HG03280 (cell line): ENCODE measurements around the gene ZNF230.

Experiments
- ATAC-seq: cut with Tn5 transposase; IDR thresholded peaks from one replicate; pipeline ENCODE4 v1.9.1; 2021; ENCODE audit warnings: mild to moderate bottlenecking, moderate library complexity; ENCODE audit not compliant: unreplicated experiment

ZNF230 gene

DNA sequence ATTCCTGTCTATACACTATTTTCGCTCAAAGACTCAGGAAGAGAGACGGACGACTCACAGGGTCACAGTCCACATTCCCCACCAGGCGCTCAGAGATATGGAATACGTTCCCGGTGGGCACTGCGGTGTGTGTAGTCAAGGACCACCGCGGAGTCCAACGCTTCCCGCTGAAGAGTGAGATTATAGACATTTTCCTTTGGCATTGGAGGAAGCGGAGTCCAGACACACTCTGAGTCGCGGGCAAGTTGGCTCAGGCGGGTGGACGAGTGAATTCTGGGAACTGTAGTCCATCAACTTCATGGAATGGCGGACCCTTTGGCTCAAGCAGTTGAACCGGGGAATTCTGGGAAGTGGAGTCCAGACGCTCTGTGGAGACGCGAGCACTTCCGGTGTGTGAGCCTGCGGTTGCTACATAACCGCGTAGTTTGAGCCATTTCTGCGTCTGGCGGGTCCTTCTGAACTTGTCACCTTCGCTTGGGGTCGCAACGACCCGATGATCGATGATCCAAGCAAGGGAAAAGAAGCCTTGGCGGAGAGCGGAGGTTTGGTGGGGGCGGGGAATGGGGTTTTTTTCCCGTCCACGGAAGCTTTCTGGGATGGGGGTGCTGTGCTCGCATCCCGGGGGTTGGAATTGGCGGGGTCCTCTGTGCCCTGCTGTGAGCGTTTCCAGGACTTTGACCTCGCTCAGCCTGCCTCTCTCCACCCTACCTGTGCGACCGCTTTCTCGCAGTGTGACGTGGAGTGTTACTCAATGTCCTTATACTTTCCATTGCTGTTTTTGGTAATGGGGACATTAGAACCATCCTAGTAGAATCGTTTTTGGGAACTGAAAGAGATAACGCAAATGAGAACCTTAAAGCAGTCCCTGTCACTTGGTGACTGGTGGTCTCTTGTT, at the start of gene ZNF230:
TSS of gene ZNF230 (plus strand) at position 392 of the 895 bp plus-strand sequence. CDS start 4,122 bp downstream, outside the sequence.
- ATAC-seq: peak; percentile 92

DNA sequence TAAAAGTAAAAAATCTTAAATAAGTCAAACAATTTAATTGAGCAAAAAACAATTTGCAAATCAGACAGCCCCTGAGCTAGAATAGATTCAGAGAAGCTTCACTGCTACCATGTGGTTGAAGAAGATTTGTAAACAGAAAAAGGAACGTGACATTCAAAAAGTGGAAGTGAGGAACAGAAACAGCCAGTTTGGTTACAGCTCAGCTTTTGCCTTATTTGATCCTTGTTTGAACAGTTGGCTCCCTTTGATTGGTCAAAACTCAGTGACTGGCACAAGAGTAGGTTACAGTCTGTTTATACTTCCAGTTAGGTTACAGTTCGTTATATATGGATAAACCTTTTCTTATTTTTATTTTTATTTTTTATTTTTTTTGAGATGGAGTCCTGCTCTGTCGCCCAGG, 45.9 kb upstream of the ZNF230 start:
- ATAC-seq: no peak

DNA sequence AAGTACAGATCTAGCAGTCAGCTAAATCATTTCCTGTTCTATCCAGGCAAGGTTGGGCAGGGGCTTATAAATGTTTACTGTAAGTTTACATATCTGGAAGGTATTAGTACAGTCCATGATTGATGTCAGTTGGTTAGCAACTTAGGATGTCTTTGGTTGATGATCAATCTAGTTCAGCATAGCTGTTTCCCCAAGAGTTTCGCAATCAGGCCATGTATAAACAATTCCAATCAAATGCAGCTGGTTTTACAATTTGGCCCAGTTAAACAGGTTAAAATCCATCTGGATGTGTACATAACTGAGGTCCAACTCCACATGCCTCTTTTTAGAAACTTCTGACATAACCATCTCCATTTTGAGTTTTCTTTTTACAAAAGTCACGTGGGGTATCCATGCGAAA, 44.9 kb upstream of the ZNF230 start:
- no peak for ATAC-seq

- no peak for ATAC-seq
These were observed 42.3 kb upstream of the ZNF230 start for GRCh38 chr19:43960411-43960810.

- no peak for ATAC-seq
These were observed 36.6 kb upstream of the ZNF230 start for GRCh38 chr19:43966079-43966694.

- ATAC-seq: no peak
These were observed 26.0 kb upstream of the ZNF230 start for GRCh38 chr19:43976732-43977131.

- ATAC-seq: peak; percentile 21
These were observed 19.2 kb upstream of the ZNF230 start for GRCh38 chr19:43983544-43983911.

DNA sequence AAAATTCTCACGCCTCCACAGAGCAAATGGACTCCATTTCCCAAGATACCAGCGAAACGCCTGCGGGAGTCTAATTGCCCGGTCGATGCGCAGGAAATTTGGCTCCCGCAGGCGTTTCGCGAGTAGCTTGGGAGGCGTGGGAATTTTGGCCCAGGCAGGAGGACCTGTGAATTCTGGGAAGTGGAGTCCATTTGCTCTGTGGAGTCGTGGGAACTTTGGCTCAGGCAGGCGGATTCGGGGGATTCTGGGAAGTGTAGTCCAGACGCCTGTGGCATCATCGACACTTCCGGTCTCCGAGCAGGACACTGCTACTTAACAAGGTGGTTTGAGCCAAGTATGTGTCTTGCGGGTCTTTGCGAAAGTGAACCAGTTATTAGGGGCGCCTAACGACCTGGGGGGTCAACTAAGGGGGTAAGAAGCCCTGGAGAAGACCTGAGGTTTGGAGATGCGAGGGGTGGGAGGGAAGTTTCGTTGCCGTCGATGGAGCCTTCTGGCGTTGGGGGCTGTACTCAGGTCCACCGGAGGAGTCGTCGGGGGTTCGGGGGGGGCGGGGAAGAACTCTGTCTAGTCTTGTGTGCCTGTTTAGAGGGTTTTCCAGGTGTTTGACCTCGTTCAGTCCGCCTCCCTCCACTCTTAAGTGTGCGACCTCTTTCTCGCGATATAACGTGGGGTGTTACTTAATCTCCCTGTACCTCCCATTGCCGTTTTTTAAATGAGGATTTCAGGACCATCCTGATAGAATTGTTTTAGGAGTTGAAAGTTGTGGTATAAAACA, 18.7 kb upstream of the ZNF230 start, which contains the start of gene ZNF155:
TSS of gene ZNF155 (plus strand) at position 277 of the 775 bp plus-strand sequence. CDS start 4,356 bp downstream, outside the sequence.
- ATAC-seq: peak; percentile 82

GRCh38 chr19:43984687-43985000, 18.1 kb upstream of the ZNF230 start:
- ATAC-seq: peak; percentile 10

DNA sequence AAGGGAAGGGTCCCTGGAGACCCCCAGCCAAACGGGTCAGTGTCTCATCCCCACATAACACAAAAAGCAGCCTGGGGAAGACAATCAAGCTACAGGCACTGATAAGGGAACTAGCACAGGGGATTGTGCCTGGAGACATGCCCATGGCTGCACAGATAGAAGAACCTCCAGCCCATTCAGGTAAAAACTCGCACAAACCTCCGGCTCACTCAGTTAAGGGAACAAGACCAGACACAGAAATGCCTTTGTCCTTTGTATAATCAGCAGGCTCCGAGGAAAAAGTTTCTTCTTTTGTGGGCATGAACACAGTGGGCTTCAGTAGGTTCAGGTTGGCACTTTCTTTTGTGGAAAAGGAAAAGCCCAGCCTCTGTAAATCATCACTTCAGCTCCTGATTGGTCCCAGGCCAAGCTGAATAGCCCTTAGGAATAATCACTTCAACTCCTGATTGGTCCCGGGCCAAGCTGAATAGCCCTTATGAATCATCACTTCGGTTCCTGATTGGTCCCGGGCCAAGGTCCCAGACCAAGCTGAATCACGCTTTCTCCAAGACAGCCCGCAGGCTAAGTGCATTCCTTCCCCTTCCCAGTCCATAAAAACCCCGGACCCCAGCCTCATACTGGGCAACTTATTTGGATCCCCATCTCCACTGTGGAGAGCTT, 5.0 kb upstream of the ZNF230 start:
- ATAC-seq: no peak

DNA sequence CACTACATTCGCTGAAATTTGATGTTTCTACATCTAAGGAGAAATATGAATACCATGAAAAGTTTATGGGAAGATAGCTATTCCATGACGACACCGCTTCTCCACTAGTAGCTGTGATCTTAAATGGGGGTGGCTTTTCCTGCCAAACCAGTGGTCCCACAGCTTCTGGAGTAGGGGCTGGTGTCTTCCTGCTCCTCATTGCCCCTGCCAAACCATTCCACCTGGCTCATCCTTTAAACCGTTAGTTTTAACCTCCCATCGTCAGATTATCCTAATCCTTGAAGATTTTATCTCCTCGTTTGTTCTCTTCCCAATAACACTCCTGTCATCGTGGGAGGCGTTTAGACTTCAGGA, 568 bp upstream of the ZNF230 start:
- no peak for ATAC-seq

GRCh38 chr19:44003461-44004009, 778 bp downstream of the ZNF230 start:
- no peak for ATAC-seq

DNA sequence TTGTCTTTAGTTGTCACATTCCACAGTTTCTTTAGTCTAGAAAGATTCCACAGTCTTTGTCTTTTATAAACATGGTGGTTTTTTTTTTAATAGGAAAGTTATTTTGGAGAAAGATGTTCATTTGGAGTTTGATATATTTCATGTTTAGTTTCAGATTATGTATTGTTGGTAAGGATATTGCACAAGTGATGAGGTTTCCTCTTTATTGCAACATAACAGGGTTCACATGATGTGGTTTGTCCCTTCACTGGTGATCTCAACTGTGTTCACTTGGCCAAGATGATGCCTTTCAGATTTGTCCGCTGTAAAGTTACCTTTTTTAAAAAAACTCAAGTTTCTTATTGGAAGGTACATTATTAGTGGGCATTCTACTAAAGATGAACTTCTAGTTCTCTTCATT, 3.2 kb downstream of the ZNF230 start:
- no peak for ATAC-seq

DNA sequence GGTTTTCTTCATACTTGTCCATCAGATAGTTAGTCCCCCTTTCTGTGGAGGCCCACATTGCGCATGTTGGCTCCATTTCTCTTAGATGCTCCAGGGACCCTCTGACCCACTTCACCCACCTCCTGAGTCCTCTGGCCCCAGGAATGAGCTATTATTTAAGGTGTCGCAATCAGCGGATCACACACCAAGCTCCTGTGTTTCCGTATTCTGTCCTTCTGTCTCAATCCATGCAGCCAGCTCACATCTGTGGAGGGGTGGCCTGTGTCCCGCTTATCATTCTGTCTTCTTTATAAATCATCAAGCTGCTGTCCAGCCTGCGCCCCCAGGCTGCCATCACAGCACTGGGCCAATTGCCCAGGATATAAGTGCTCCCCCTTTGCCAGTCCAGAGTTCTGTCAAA, 4.7 kb downstream of the ZNF230 start:
- ATAC-seq: no peak

DNA sequence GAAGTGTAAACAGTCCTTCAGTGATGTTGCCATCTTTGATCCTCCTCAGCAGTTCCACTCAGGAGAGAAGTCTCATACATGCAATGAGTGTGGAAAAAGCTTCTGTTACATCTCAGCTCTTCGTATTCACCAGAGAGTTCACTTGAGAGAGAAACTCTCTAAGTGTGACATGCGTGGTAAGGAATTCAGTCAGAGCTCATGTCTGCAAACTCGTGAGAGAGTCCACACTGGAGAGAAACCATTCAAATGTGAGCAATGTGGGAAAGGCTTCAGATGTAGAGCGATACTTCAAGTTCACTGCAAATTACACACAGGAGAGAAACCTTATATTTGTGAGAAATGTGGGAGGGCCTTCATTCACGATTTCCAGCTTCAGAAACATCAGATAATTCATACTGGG, 7.7 kb downstream of the ZNF230 start:
- ATAC-seq: no peak

- ATAC-seq: no peak
These were observed 16.7 kb downstream of the ZNF230 start for GRCh38 chr19:44019498-44019897.

DNA sequence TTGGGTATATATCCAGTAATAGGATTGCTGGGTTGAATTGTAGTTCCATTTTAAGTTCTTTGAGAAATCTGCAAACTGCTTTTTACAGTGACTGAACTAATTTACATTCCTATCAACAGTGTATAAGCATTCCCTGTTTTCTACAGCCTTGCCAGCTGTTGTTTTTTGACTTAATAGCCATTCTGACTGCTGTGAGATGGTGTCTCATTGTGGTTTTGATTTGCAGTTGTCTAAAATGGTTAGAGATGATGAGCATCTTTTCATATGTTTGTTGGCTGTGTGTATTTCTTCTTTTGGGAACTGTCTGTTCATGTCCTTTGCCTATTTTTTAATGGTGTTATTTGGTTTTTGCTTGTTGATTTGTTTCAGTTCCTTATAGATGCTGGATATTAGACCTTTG, 18.5 kb downstream of the ZNF230 start:
- ATAC-seq: no peak

GRCh38 chr19:44024900-44025216, 22.1 kb downstream of the ZNF230 start:
- ATAC-seq: no peak

GRCh38 chr19:44025217-44025936, 22.6 kb downstream of the ZNF230 start, which contains the start of gene ZNF222:
Gene ZNF222 (plus strand): TSS chr19:44025379. CDS start chr19:44025437, 58 bp downstream.
- ATAC-seq: peak; percentile 96

DNA sequence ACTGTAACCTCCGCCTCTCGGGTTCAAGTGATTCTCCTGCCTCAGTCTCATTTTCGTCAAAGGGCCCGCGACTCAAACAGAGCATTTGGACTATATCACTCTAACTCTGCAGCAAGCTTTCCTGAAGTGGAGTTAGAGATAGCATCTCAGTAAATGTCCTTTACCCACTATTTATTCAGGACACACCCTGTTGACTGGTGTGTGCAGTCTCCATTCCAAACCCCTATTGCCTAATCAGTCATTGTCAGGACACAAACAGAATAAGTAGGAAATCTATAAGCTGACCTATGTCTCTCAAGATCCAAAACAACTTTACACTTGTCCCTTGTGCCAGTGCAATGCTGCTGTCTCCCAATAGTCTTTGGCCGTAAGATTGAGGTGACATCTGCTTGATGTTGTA, 23.9 kb downstream of the ZNF230 start:
- no peak for ATAC-seq
